HG02840 (cell line): ENCODE results near the gene CEACAM19.

ENCODE experiments used
- ATAC-seq: cut with Tn5 transposase; IDR thresholded peaks from one replicate; pipeline ENCODE4 v1.9.1; 2021; ENCODE audit warnings: mild to moderate bottlenecking, moderate library complexity, moderate number of reproducible peaks; ENCODE audit not compliant: unreplicated experiment, low FRiP score

The CEACAM19 gene

DNA sequence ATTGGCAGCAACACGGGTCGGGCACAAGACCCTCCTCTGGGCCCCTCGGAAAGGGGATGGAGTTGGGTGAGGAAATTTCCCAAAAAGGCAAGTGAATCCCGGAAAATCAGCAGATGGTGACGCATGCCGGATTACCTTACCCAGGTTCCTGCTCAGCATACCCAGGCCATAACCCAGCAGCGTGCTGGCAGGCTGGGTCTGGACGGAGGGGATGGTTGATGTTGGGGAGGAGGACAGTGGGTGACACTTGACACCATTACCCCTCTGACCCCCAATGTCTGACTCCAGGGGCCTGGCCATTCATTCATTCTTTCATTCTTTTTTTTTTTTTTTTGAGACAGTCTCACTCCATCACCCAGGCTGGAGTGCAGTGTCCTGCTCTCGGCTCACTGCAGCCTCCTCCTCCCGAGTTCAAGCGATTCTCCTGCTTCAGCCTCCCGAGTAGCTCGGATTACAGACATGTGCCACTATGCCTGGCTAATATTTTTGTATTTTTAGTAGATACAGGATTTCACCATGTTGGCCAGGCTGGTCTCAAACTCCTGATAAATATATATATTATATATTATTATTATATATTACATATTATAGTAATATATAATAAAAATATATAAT is 26.8 kb upstream of the CEACAM19 start:
- ATAC-seq = no peak

- ATAC-seq = no peak
Measured at GRCh38 chr19:44645407-44646048, 25.8 kb upstream of the CEACAM19 start.

DNA sequence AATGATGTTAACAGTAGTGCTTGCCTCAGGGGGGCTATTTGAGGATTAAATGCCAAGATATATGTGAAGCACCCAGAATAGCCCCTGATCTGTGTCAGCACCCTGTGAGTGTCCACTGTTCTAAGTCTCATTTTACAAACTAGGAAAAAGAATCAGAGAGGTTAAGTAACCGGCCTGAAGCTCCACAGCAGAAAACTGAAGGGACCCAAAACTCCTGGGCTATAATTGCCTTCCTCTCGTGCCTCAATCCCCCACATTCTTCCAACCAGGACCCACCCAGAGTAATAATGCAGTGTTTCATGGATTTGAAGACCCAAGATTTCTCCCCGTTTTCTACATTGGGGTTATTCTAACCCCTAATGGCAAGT is 25.2 kb upstream of the CEACAM19 start:
- no peak for ATAC-seq

DNA sequence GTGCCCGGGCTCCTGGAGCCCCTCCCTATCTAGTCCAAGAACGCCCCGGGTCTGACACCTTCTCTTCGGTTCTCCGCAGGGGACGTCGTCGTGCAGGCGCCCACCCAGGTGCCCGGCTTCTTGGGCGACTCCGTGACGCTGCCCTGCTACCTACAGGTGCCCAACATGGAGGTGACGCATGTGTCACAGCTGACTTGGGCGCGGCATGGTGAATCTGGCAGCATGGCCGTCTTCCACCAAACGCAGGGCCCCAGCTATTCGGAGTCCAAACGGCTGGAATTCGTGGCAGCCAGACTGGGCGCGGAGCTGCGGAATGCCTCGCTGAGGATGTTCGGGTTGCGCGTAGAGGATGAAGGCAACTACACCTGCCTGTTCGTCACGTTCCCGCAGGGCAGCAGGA is 24.1 kb upstream of the CEACAM19 start:
- no peak for ATAC-seq

DNA sequence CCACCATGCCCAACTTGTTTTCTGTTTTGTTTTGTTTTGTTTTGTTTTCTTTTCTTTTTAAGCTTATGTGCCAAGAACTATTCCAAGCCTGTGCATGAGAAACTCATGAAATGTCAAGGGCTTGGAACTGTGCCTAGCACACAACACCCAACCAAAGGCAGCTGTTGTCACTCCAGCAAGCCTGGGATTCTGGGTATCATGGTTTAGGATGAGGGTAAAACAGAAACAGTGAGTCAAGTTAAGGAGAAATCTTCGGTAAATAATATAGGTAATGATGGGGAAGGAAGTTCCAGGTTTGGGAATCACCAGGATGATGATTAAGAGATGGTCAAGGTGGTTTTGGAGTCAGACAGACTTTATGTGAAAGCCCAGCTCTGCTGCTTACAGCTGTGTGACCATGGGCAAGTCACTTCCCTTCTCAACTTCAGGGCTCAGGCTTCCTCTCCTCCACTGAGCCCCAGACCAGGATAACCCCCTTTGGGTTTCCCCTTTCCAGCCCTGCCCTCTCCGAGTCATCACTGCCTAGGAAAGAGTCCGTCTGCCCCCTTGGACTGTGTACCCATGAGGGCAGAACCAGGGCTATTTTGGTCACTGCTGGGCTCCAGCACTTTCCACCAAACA is 22.5 kb upstream of the CEACAM19 start:
- no peak for ATAC-seq

GRCh38 chr19:44649578-44650145 is 21.6 kb upstream of the CEACAM19 start:
- ATAC-seq = no peak

- no peak for ATAC-seq
Measured at GRCh38 chr19:44653343-44653742, 17.9 kb upstream of the CEACAM19 start.

GRCh38 chr19:44653977-44654774 is 17.1 kb upstream of the CEACAM19 start:
- ATAC-seq = no peak

DNA sequence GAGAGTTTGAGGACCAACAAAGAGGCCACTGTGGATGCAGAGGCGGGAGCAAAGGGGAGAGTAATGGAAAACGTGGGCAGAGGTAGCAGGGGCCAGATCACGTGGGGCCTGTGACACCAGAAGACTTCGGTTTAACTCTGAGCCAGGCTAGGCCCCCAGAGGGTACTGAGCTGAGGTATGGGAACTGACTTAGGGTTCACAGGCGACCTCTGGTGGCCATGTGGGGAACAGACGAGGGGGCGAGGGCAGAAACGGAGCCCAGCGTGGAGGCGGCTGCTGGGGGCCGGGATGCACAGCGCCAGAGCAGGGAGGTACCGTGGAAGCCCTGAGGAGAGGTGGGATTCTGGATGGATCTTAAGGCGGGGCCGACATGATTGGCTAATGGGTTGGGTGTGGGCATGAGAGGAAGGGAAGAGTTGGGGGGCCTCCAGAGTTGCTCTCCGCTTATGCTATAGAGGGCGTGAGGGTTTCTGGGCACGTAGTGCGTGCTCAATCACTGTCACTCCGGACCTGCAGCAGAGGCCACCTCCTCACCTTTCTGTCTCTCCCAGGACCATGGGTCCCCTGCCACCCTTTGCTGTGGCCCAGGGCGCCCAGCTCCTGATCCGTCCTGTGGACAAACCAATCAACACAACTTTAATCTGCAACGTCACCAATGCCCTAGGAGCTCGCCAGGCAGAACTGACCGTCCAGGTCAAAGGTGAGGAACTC is 13.9 kb upstream of the CEACAM19 start:
- ATAC-seq = no peak

- no peak for ATAC-seq
Measured at GRCh38 chr19:44658069-44658733, 13.1 kb upstream of the CEACAM19 start.

- no peak for ATAC-seq
Measured at GRCh38 chr19:44660081-44660480, 11.2 kb upstream of the CEACAM19 start.

- ATAC-seq = no peak
Measured at GRCh38 chr19:44661205-44661604, 10.1 kb upstream of the CEACAM19 start.

- no peak for ATAC-seq
Measured at GRCh38 chr19:44661904-44662303, 9.4 kb upstream of the CEACAM19 start.

DNA sequence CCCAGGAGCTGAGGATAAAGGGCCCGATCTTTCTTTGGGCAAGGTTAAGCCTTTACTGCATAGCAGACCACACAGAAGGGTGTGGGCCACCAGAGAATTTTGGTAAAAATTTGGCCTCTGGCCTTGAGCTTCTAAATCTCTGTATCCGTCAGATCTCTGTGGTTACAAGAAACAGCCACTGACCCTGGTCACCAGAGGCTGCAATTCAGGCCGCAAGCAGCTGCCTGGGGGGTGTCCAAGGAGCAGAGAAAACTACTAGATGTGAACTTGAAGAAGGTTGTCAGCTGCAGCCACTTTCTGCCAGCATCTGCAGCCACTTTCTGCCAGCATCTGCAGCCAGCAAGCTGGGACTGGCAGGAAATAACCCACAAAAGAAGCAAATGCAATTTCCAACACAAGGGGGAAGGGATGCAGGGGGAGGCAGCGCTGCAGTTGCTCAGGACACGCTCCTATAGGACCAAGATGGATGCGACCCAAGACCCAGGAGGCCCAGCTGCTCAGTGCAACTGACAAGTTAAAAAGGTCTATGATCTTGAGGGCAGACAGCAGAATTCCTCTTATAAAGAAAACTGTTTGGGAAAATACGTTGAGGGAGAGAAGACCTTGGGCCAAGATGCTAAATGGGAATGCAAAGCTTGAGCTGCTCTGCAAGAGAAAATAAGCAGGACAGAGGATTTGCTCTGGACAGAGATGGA is 8.4 kb upstream of the CEACAM19 start:
- no peak for ATAC-seq

GRCh38 chr19:44663996-44664395 is 7.3 kb upstream of the CEACAM19 start:
- ATAC-seq = no peak

DNA sequence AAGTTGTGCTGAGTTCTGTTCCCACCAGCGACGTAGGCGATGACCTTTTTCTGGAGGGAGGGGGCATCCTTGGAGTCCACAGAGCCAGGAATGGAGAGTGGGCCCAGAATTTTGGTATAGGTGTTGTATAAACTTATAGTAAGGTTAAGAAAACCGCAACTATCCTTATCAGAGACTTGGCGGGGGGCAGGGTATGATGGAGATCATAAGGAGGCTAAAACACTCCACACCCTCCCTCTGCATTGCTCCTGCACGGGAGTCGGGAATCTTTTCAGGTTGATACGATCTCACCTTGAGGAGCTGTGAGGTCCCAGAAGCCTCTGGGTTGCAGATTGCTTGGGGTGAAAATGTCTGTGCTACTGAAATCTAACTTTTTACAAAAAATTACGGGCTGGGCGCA is 6.3 kb upstream of the CEACAM19 start:
- no peak for ATAC-seq

- no peak for ATAC-seq
Measured at GRCh38 chr19:44666852-44667556, 4.3 kb upstream of the CEACAM19 start.

DNA sequence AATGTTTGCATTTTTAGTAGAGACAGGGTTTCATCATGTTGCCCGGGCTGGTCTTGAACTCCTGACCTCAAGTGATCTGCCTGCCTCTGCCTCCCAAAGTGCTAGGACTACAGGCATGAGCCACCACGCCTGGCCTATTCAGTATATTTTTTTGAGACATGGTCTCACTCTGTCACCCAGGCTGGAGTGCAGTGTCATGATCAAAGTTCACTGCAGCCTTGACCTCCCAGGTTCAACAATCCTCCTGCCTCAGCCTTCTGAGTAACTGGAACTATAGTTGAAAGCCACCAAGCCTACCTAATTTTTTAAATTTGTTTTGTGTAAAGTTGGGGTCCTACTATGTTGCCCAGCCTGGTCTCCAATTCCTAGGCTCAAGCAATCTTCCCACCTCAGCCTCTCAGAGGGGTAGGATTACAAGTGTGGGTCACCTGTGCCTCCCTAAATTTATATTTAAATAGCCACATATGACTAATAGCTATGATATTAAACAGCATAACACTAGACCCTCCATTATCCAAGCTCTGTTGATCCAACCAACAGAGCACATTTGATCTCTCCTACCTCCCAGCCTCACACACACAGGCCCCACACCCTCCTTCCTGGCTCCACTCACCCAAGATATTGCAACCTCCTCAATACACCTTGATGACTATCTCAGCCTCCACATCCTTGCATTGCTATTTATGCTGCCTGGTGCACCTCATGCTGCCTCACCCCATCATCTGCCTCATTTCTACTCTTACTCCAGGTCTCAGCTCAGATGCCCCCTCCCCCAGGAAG is 2.1 kb upstream of the CEACAM19 start:
- no peak for ATAC-seq
